ENCODE data around the gene DENND10.

DENND10 gene

DNA sequence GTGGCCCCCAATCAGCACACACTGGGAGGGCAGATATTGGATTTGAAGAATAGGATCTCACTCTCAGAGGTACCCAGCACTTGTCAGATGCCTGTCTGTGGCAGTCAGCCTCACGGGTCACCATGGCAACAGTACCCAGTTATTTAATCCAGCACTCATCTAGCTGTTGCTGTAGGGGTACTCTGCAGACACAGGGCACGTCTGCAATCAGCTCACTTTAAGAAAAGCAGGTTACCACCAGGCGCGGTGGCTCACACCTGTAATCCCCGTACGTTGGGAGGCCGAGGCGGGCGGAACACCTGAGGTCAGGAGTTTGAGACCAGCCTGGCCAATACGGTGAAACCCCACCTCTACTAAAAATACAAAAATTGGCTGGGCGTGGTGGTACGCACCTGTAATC, 49.7 kb downstream of the DENND10 start:
- TF ChIP-seq REST (IDR thresholded peaks at IDR 0.05; ENCODE audit: low read depth): no peak
- no peak for TF ChIP-seq NFIC (IDR thresholded peaks at IDR 0.05)

DNA sequence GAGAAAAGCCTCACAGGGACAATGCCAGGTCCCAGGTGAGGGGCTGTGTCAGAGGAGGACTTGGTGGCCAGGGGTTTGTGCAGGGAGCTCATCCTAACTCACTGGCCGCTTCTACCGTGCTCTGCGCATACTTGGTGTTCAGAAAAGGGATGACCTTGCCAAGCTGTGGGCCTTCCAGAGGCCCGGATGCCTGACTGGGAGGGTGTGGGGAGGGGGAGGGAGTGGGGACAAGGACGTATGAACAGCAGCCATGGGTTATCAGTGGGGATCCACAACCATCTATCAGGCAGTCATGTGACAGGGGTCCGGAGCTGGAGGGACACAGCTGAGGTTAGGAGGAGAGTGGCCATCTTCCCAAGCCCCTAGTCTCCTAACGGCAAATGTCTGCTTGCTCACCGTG, 55.4 kb downstream of the DENND10 start:
- no peak for TF ChIP-seq TEAD4 (IDR thresholded peaks at IDR 0.05)
- no peak for TF ChIP-seq NFIC (IDR thresholded peaks at IDR 0.05)
- TF ChIP-seq YY1 (IDR thresholded peaks at IDR 0.05; ENCODE audit: low read depth): no peak
- TF ChIP-seq TCF12 (IDR thresholded peaks at IDR 0.05; ENCODE audit: low read depth): no peak
- no peak for TF ChIP-seq RAD21 (IDR thresholded peaks at IDR 0.05; ENCODE audit: low read depth)
- TF ChIP-seq, protein P1, sequence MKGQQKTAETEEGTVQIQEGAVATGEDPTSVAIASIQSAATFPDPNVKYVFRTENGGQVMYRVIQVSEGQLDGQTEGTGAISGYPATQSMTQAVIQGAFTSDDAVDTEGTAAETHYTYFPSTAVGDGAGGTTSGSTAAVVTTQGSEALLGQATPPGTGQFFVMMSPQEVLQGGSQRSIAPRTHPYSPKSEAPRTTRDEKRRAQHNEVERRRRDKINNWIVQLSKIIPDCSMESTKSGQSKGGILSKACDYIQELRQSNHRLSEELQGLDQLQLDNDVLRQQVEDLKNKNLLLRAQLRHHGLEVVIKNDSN (IDR thresholded peaks at IDR 0.05): no peak
- no peak for TF ChIP-seq REST (IDR thresholded peaks at IDR 0.05; ENCODE audit: low read depth)
- no peak for TF ChIP-seq EP300 (IDR thresholded peaks at IDR 0.05; ENCODE audit: borderline replicate concordance)
- TF ChIP-seq ZBTB7A (IDR thresholded peaks at IDR 0.05; ENCODE audit: low read depth): no peak
- TF ChIP-seq, protein P2, sequence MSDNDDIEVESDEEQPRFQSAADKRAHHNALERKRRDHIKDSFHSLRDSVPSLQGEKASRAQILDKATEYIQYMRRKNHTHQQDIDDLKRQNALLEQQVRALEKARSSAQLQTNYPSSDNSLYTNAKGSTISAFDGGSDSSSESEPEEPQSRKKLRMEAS (IDR thresholded peaks at IDR 0.05): no peak
- no peak for TF ChIP-seq EGR1 (IDR thresholded peaks at IDR 0.05)
- TF ChIP-seq CEBPB (IDR thresholded peaks at IDR 0.05): no peak
- no peak for TF ChIP-seq TAF1 (IDR thresholded peaks at IDR 0.05; ENCODE audit: low read depth)
- no peak for TF ChIP-seq CREB1 (IDR thresholded peaks at IDR 0.05; ENCODE audit: low read depth)
- no peak for TF ChIP-seq FOXM1 (IDR thresholded peaks at IDR 0.05; ENCODE audit: borderline replicate concordance, low read depth)

DNA sequence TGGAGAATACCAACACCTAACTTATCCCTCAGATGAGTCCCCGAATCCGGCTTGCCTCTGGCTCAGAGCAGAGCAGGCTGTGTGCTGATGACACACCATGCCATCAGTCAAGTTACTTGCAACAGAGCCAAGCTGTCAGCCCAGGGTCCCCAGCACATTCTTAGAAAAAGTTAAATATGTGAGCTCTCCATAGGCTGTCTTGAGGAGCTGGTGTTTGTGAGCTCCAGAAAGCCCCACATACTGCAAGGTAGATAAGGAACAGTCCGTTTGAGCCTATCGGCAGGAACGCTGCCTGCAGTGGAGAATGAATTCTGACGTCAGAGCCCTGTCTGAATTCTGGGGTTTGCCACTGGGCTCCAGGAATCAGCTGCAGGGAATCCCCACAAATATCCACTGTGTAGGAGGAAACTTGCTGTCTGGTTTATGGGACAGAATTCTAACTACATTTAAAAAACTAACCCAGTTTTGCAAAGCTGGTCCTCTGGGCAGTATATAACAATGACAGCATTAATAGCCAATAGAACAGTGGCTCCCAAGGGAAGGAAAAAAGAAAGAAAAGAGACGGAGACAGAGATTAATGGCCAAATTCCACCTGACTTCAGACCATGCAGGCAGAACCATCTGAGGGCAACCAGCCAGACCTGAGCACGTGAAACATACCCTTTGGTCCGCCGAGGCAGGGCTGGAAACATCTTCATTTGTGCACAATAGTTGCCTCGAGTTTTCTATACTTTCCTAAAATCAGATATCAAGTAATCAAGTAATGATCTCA, 58.0 kb downstream of the DENND10 start:
- TF ChIP-seq, protein P2 (IDR thresholded peaks at IDR 0.05): peak; percentile 63
- no peak for TF ChIP-seq TCF12 (IDR thresholded peaks at IDR 0.05; ENCODE audit: low read depth)
- no peak for TF ChIP-seq RAD21 (IDR thresholded peaks at IDR 0.05; ENCODE audit: low read depth)
- no peak for TF ChIP-seq EP300 (IDR thresholded peaks at IDR 0.05; ENCODE audit: borderline replicate concordance)

GRCh38 chr10:119162452-119163092, 58.7 kb downstream of the DENND10 start:
- no peak for TF ChIP-seq TAF1 (IDR thresholded peaks at IDR 0.05; ENCODE audit: low read depth)
- TF ChIP-seq, protein P2 (IDR thresholded peaks at IDR 0.05): 0 out of 2 replicates have a peak, but pooled peaks have one; percentile 3

- TF ChIP-seq TCF12 (IDR thresholded peaks at IDR 0.05; ENCODE audit: low read depth): peak; percentile 47; the same call in 1 of the 2 replicates
- no peak for TF ChIP-seq CEBPB (IDR thresholded peaks at IDR 0.05)
- no peak for TF ChIP-seq TEAD4 (IDR thresholded peaks at IDR 0.05)
- no peak for TF ChIP-seq FOXM1 (IDR thresholded peaks at IDR 0.05; ENCODE audit: borderline replicate concordance, low read depth)
- no peak for TF ChIP-seq NFIC (IDR thresholded peaks at IDR 0.05)
- 0 out of 2 replicates have a peak, but pooled peaks have one; percentile 6 for TF ChIP-seq CREB1 (IDR thresholded peaks at IDR 0.05; ENCODE audit: low read depth)
- TF ChIP-seq EP300 (IDR thresholded peaks at IDR 0.05; ENCODE audit: borderline replicate concordance): no peak
- peak; percentile 40; the same call in 1 of the 2 replicates for TF ChIP-seq EGR1 (IDR thresholded peaks at IDR 0.05)
- TF ChIP-seq TAF1 (IDR thresholded peaks at IDR 0.05; ENCODE audit: low read depth): peak; percentile 68
- no peak; the same call in 1 of the 2 replicates for TF ChIP-seq REST (IDR thresholded peaks at IDR 0.05; ENCODE audit: low read depth)
- peak; percentile 57 for TF ChIP-seq YY1 (IDR thresholded peaks at IDR 0.05; ENCODE audit: low read depth)
- no peak for TF ChIP-seq RAD21 (IDR thresholded peaks at IDR 0.05; ENCODE audit: low read depth)
- TF ChIP-seq, protein P1 (IDR thresholded peaks at IDR 0.05): peak; percentile 93
- TF ChIP-seq, protein P2 (IDR thresholded peaks at IDR 0.05): peak; percentile 99
- peak; percentile 92 for TF ChIP-seq ZBTB7A (IDR thresholded peaks at IDR 0.05; ENCODE audit: low read depth)
Observed at GRCh38 chr10:119165171-119166117, 61.5 kb downstream of the DENND10 start, which contains the start of gene SFXN4. Gene SFXN4, minus strand, starts transcription at chr10:119165714. Its CDS starts 67 bp downstream, at chr10:119165647.

Data from Ishikawa (cell line).